Breast epithelium (tissue), 3 donors: Measurements from ENCODE around the gene PLXNA4.

ENCODE experiments used
- POLR2A ChIP-seq: fragments of 450-650 bp; IDR thresholded peaks from one replicate; pipeline ENCODE4 v1.6.1; 2016; ENCODE audit warnings: antibody characterized with exemption, mild to moderate bottlenecking, moderate library complexity
- TF ChIP-seq, protein P1 (sequence below), 3 donors: fragments of 450-650 bp; IDR thresholded peaks; one replicate each; pipeline ENCODE4 v1.5.1; 2016 to 2017; ENCODE audit warnings: antibody characterized with exemption in 3 of 3, mild to moderate bottlenecking in 3 of 3, moderate library complexity in 3 of 3

GRCh38 chr7:132380059-132380458 lies 196.2 kb downstream of the PLXNA4 start:
- TF ChIP-seq, protein P1, sequence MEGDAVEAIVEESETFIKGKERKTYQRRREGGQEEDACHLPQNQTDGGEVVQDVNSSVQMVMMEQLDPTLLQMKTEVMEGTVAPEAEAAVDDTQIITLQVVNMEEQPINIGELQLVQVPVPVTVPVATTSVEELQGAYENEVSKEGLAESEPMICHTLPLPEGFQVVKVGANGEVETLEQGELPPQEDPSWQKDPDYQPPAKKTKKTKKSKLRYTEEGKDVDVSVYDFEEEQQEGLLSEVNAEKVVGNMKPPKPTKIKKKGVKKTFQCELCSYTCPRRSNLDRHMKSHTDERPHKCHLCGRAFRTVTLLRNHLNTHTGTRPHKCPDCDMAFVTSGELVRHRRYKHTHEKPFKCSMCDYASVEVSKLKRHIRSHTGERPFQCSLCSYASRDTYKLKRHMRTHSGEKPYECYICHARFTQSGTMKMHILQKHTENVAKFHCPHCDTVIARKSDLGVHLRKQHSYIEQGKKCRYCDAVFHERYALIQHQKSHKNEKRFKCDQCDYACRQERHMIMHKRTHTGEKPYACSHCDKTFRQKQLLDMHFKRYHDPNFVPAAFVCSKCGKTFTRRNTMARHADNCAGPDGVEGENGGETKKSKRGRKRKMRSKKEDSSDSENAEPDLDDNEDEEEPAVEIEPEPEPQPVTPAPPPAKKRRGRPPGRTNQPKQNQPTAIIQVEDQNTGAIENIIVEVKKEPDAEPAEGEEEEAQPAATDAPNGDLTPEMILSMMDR (IDR thresholded peaks at IDR 0.05): no peak
- no peak for TF ChIP-seq POLR2A
